Uterus (tissue), 4 donors: ENCODE data around the gene RILPL2. TPM values are rescaled to one million over a fixed set of nuclear protein-coding genes. Genes with fewer than 3 reads are reported as not detected.

Experiments used
- DNase-seq, 2 donors: peaks; one replicate each; pipeline ENCODE4 v3.0.0-alpha.2; 2019 to 2020
- H3K27ac ChIP-seq, 2 donors: fragments of 200-600 bp; sonication (generic); 1 replicate in 1 of 2; 2 replicates in 1 of 2; pipeline ENCODE4 v1.5.1; 2016 to 2018
- H3K27me3 ChIP-seq, 2 donors: fragments of 200-600 bp; sonication (generic); one replicate each; pipeline ENCODE4 v1.5.1; 2018 to 2019; ENCODE audit warnings: control low read depth in 1 of 2
- H3K36me3 ChIP-seq, 2 donors: fragments of 200-600 bp; sonication (generic); one replicate each; pipeline ENCODE4 v1.5.1; 2019; ENCODE audit warnings: control low read depth in 1 of 2
- H3K4me1 ChIP-seq, 2 donors: fragments of 200-600 bp; sonication (generic); one replicate each; pipeline ENCODE4 v1.5.1; 2018 to 2019; ENCODE audit warnings: control low read depth in 1 of 2
- H3K4me3 ChIP-seq, 2 donors: fragments of 200-600 bp; sonication (generic); 1 replicate in 1 of 2; 2 replicates in 1 of 2; pipeline ENCODE4 v1.5.1; 2018 to 2019; ENCODE audit warnings: mild to moderate bottlenecking in 1 of 2
- H3K9me3 ChIP-seq, 2 donors: fragments of 200-600 bp; sonication (generic); one replicate each; pipeline ENCODE4 v1.5.1; 2019; ENCODE audit warnings: control low read depth in 1 of 2
- POLR2A ChIP-seq, 2 donors: fragments of 450-650 bp; IDR thresholded peaks; one replicate each; pipeline ENCODE4 v1.6.1; 2016; ENCODE audit warnings: antibody characterized with exemption in 2 of 2, mild to moderate bottlenecking in 1 of 2, moderate library complexity in 1 of 2
- intact Hi-C: fragments of 100-400 bp; cut with DNase I; formaldehyde crosslinking; loops from one replicate; pipeline ENCODE4 v1.15.1; 2023; ENCODE audit warnings: low total_unique reads
- total RNA-seq, 4 donors: library from RNA; depleted of rRNA in 3 of 4; stranded (reverse); fragments of >200 nt in 3 of 4; gene quantifications; one replicate each; pipeline versions ENCODE4 v1.1.0 to v1.2.4, GENCODE V29; 2014 to 2023
- TF ChIP-seq, protein P1 (sequence below), 4 experiments: fragments of 200-600 bp in 2 of 4; fragments of 450-650 bp in 2 of 4; sonication (generic) in 2 of 4; IDR thresholded peaks; one replicate each; pipeline ENCODE4 v1.5.1; 2016 to 2019; ENCODE audit warnings: antibody characterized with exemption in 4 of 4, mild to moderate bottlenecking in 2 of 4, moderate library complexity in 1 of 4
- donor health status: DM: yes; HTN: yes; CAD: no.

Gene RILPL2
- total RNA-seq, 4 donors from 2014 or later: 4.0 to 10.1 (median 5.8) TPM

DNA sequence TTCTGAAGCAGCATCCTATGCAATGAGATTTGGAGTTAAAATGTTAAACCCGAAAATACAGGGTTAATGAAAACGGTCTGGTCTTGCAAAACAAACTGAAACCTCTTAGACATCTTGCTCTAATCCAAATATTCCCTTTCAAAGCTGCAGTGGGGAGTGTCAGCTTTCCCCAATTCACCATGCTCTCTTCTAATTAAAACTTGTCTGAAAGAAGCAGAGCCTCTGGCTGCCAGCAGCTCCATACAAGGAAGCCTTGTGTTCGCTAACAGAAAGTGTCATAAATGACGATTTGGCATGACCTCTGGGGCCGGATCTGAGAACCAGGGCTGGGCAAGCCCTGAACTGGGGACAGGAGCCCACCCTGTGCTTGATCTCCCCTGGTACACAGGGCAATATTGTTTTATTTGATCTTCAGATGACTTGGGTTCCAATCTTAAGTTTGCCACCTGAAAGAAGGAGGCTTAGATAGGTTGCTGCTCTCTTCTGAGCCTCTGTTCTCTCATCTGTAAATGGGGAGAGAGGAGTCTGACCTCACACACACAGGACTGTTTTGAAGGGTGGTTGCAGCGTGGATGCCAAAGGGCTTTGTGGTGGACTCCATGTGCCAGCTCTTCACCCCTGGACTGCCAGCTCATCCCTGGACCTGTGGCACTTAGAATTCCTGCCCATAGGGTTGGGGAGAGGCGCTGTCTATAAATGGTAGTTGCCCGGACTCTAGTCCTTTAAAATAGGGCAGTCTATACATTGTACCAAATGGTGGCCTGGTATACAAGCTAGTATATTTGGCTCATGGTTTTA lies 44.7 kb downstream of the RILPL2 start:
- Histone ChIP-seq H3K27me3 (no peaks in the 10 kb centered on the region), H3K27ac (peak overlapping the region in 1 of 2 donors; percentile 93), H3K36me3 (no peaks in the 10 kb centered on the region), H3K4me1 (peaks cover 6 to 14% of the 10 kb centered on the region in 2 donors), H3K9me3 (no peaks in the 10 kb centered on the region), H3K4me3 (no peak overlapping the region)
- intact Hi-C loops: no loop called here
- TF ChIP-seq POLR2A (IDR thresholded peaks at IDR 0.05): no peak
- TF ChIP-seq, protein P1, sequence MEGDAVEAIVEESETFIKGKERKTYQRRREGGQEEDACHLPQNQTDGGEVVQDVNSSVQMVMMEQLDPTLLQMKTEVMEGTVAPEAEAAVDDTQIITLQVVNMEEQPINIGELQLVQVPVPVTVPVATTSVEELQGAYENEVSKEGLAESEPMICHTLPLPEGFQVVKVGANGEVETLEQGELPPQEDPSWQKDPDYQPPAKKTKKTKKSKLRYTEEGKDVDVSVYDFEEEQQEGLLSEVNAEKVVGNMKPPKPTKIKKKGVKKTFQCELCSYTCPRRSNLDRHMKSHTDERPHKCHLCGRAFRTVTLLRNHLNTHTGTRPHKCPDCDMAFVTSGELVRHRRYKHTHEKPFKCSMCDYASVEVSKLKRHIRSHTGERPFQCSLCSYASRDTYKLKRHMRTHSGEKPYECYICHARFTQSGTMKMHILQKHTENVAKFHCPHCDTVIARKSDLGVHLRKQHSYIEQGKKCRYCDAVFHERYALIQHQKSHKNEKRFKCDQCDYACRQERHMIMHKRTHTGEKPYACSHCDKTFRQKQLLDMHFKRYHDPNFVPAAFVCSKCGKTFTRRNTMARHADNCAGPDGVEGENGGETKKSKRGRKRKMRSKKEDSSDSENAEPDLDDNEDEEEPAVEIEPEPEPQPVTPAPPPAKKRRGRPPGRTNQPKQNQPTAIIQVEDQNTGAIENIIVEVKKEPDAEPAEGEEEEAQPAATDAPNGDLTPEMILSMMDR (IDR thresholded peaks at IDR 0.05): no peak
- no peak for DNase-seq

DNA sequence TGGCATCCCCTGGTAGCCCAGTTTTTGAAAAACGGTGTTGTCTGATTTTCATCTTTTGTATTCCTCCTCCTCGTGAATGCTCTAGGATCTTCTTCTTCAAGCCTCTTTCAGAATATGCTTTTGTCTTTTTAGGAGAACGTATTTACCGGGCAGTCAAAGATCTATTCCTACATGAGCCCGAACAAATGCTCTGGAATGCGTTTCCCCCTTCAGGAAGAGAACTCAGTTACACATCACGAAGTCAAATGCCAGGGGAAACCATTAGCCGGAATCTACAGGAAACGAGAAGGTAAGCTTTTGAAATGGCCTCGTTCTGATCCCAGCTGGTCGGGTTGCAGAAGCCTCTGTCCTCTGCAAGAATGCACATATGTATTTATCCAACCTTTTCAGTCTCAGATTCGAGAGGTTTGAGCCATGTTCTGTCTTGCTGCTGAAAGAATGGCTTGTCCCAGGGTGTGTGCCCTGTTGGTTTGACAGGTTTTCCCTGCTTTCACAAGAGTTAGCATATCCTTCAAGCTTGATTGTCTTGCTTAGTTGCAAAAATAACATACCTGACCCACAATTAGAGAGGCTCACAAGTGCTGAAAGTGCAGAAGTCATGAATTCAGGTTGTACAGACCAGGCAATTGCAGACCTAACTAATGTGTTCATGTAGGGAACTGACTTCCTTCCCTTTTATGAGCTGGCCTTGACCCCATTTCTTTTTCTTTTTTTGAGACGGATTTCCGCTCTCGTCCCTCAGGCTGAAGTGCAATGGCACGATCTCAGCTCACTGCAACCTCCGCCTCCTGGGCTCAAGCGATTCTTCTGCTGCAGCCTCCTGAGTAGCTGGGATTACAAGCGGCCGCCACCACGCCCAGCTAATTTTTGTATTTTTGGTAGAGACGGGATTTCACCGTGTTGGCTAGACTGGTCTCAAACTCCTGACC lies 45.7 kb downstream of the RILPL2 start:
- peaks cover 6 to 13% of the 10 kb centered on the region in 2 donors for H3K4me1 ChIP-seq
- TF ChIP-seq, protein P1 (IDR thresholded peaks at IDR 0.05): no peak
- no peak for TF ChIP-seq POLR2A (IDR thresholded peaks at IDR 0.05)
- intact Hi-C loops: no loop called here
- no peak for DNase-seq
- H3K36me3 ChIP-seq: no peaks in the 10 kb centered on the region
- H3K4me3 ChIP-seq: peak overlapping the region; percentile 47 to 61
- peak overlapping the region; percentile 84 to 93 for H3K27ac ChIP-seq
- H3K9me3 ChIP-seq: no peaks in the 10 kb centered on the region
- H3K27me3 ChIP-seq: no peaks in the 10 kb centered on the region

DNA sequence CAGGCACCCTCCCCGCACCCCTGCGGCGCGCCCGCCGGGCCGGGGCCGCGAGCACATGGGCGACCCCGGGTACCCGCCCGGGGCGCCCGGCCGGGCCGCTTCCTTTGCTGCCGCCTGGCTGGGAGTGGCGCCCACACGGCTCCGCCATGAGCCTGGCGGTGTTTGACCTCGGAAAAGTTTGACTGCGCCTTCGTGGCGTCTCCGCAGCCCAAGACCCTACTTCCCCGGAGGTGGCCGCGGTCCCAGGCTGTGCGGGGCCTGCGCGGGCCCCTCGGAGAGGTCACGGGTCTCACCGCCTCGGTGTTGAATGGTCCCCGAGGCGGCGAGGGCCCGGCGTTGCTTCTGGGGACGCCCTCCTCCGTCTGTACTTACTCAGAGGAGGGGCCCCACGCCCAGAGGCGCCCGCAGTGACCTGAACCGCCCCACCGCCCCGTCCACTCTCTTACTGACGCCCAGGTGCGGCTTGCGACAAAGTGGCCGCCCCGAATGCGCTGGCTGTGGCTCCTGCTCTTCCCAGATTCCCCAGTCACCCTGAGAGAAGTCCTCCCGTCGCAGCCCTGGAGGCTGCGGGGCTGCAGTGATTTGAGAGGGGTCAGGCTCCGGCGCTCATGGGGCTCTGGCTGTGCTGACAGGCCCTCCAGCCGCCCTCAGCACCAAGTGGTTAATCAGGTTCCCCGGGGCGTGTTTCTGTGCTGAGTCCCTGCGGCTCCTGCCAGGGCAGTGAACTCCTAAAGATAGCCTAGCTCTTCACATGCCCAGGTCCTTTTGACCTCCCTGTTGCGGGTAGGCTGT lies 46.7 kb downstream of the RILPL2 start:
- Histone ChIP-seq H3K9me3 (no peaks in the 10 kb centered on the region), H3K27me3 (no peaks in the 10 kb centered on the region), H3K4me3 (peak overlapping the region; percentile 47 to 61), H3K27ac (peak overlapping the region; percentile 84 to 93), H3K36me3 (no peaks in the 10 kb centered on the region), H3K4me1 (peaks cover 6 to 13% of the 10 kb centered on the region in 2 donors)
- DNase-seq: peak in 1 of 2 donors; percentile 30
- peak in 1 of 2 donors; percentile 15 for TF ChIP-seq POLR2A (IDR thresholded peaks at IDR 0.05)
- TF ChIP-seq, protein P1 (IDR thresholded peaks at IDR 0.05): no peak
- intact Hi-C loops: no loop called here

DNA sequence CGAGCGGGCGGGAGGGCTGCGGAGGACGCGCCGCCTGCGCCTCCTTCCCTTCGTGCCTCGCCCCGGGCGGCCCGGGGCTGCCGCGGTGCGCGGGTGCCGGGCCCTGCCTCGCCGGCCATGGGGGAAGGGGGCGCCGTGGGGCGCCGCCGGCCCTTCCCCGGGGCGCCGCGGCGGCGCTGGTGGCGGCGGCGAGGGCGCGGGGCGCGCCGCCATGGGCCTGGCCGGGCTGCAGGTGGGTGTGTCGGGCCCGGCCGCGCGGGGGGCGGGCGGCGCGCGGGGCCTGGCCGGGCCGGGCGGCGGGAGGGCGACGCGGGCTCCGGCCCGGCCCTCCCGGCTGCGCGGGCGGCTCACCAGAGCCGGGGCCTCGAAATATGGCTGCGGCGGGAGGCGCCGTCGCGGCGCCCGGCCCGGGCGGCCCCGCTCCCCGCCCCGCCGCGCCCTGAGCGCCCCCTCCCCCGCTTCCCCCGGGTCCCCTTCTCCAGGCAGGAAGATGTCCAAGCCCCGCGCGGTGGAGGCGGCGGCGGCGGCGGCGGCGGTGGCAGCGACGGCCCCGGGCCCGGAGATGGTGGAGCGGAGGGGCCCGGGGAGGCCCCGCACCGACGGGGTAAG lies 47.4 kb downstream of the RILPL2 start:
- no peaks in the 10 kb centered on the region for H3K36me3 ChIP-seq
- intact Hi-C loops: no loop called here
- DNase-seq: no peak
- H3K27me3 ChIP-seq: no peaks in the 10 kb centered on the region
- peak overlapping the region; percentile 90 to 93 for H3K27ac ChIP-seq
- TF ChIP-seq, protein P1 (IDR thresholded peaks at IDR 0.05): peak in 1 of 4 experiments; percentile 20
- TF ChIP-seq POLR2A (IDR thresholded peaks at IDR 0.05): peak in 1 of 2 donors; percentile 55
- H3K4me1 ChIP-seq: peaks cover 6 to 13% of the 10 kb centered on the region in 2 donors
- peak overlapping the region; percentile 47 to 61 for H3K4me3 ChIP-seq
- no peaks in the 10 kb centered on the region for H3K9me3 ChIP-seq
